GM21529 (cell line): ENCODE measurements around the gene SLC25A10.
"Not testable (repeated sequence)": the region's sequence is repeated elsewhere in the genome, so short reads cannot be mapped to it uniquely, and the experiment has no call there.

Experiments
- ATAC-seq: cut with Tn5 transposase; IDR thresholded peaks from one replicate; pipeline ENCODE4 v1.9.1; 2021; ENCODE audit not compliant: unreplicated experiment

Gene SLC25A10

DNA sequence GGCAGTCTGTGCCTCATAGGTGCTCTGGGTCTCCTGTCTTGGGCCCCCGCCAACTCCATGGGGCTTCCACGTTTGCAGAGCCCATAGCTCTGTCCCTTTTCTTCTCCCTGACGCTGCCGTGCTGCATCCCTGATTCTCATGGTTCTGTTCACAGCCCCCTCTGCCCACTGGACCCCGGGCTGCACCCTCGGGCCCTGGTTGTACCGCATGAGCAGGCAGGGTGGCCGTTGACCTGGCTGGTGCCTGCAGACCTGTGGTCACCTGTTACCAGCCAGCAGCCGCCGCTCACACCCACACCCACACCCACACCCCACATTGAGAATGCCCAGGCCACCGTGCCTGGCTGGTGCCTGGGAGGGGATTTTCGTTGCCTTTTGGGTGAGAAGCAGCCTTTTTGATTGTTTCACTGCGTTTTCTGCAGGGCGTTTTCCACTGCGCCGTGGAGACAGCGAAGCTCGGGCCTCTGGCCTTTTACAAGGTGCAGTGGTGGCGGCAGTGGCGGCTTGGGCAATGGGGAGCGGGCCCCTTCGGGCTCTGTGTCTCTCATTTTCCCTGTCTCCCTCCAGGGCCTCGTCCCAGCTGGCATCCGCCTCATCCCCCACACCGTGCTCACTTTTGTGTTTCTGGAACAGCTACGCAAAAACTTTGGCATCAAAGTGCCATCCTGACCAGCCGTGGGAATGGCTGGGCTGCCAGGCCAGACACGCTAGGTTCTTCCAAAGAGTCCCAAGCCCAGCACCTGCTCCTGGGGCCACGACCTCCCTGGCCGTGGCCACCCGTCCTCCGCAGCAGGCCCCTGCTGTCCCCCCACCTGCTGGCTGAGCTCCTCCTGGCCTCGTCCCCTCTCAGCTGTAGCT is 7.6 kb downstream of the SLC25A10 start:
- no peak for ATAC-seq

DNA sequence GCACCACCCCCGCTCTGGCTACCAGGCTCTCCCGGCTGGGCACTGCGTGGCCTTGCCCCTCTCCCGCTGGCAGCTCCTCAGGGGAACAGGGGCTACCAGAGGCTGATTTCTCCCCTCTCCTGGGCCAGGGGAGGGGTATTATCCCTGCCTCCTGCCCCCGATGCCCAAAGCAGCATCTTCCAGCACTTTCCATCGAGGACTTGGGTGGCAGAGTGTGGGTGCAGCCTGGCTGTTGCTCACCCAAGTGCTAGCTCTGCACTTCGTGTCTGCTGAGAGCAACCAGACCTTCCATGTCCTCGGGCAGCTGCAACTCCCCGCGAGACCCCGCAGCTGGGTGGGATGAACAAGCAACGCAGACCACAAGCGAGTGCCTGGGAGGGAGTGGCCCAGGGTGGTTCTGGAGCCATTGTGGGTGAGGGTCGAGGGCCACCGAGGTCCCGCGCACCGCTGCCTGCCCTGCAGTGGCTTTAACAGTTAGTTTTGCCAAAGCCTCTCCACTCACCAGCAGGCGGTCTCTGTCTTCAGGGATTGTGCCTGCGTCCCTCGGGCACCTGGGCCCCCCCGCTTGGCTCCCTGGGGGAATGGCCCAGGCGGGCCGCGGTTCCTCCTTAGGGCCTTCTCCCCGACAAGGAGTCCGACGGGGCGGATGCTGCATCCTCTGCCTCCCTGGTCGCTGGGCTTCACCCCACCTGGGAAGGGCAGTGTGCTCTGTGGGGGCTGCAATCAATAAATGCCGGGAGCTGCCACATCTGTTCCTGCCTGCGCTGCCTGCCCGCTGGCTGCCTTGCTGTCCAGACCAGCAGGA is 8.4 kb downstream of the SLC25A10 start:
- no peak for ATAC-seq

DNA sequence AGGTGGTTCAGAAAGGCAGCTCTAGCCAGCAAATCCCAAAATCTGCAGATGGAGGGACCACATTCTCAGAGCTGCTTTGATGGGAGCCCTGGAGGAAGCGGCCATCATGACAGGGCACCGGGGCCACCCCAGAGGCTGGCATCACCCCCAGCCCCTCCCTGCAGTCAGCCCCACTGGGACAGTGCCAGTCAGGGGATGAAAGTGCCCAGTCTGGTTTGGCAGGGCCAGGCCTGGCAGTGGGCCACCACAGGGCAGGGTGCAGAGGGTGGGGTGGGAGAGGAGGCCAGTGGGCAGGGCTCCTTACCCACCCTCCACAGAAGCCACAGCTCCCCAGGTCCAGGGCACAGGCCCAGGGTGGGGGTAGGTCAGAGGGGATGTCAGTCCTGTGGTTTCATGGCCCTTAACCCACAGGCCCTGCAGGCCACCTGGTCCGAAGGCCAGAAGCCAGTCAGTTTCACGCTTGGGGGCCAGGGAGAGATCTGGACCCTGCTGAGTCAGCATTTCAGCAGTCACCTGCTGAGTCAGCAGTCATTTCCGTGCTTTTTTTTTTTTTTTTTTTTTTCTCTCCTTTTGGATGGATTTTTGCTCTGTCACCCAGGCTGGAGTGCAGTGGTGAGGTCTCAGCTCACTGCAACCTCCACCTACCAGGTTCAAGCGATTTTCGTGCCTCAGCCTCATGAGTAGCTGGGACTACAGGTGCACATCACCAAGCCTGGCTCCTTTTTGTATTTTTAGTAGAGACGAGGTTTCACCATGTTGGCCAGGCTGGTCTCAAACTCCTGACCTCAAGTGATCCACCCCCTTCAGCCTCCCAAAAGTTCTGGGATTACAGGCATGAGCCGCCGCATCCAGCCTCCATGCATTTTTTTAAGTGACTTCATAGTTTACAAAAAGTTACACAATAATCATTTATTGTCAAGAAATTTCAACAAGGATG is 10.4 kb downstream of the SLC25A10 start:
- ATAC-seq: no peak

DNA sequence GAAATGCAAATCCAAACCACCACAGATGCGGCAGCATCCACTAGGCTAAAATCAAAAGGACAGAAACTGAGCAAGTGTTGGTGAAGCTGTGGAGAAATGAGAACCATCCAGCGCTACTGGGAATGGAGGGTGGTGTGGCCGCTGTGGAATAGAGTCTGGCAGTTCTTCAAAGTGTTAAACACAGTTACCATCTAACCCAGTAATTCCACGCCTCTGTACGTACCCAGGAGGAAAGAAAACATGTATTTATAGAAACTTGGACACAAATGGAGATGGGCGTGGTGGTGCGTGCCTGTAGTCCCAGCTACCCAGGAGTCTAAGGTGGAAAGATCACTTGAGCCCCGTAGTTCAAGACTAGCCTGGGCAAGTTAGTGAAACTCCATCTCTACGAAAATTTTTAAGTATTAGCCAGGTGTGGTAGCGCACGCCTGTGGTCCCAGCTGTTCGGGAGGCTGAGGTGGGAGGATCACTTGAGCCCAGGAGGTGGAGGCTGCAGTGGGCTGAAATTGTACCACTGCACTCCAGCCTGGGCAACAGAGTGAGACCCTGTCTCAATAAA is 11.6 kb downstream of the SLC25A10 start:
- ATAC-seq: no peak

DNA sequence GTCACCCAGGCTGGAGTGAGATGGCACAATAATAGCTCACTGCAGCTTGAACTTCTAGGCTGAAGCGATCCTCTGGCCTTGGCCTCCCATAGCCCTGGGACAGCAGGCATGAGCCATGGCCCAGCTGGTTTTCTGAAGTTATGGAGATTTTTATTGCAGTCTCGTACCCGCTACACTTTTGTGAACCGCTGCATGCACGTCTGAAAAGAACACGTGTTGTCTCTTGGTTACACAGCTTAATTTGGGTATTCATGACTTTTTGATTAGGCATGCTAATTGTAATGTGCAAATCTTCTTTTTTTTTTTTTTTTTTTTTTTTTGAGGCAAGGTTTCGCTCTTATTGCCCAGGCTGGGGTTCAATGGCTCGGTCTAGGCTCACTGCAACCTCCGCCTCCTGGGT is 13.4 kb downstream of the SLC25A10 start:
- ATAC-seq: no peak

DNA sequence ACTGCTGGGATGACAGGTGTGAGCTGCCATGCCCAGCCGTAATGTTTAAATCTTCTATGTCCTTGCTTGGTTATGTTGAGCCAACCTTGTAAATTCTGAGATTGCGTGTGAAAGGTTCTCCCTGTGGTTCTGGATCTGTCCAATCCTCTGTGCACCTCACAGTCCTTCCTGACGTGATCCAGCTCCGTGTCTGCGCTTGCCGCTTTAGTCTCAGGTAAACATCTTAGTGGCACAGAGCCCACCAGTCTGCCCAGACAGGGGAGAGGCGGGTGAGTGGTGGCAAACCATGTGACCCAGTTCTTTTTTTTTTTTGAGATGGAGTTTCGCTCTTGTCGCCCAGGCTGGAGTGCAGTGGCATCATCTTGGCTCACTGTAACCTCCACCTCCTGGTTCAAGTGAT is 13.9 kb downstream of the SLC25A10 start:
- no peak for ATAC-seq

DNA sequence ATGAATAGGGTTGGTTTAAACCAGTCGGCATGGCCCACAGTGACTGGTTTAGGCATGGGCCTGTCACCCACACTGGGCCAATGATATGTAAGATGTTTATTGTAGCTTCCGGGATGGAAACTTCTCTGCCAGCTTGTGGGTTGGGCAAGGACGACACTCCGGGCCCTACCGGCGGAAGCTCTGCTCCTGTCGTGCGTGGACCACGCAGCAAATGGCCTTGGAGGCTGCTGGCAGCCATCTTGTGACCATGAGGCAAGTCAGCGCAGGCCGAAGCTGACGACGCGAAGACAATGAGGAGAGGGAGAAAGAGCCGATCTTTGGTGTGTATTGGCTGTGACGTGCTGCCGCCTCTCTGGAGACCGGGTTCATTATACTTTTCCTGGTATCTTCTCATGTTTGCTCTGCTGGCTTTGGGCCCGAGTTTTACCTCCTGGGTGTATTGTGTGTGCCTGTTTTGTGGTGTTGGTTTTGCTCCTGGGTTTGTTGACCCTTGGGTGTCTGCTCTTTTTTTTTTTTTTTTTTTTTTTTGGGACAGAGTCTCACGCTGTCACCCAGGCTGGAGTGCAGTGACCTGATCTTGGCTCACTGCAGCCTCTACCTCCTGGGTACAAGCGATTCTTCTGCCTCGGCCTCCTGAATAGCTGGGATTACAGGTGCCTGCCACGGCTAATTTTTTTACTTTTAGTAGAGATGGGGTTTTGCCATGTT is 15.4 kb downstream of the SLC25A10 start:
- ATAC-seq: no peak

DNA sequence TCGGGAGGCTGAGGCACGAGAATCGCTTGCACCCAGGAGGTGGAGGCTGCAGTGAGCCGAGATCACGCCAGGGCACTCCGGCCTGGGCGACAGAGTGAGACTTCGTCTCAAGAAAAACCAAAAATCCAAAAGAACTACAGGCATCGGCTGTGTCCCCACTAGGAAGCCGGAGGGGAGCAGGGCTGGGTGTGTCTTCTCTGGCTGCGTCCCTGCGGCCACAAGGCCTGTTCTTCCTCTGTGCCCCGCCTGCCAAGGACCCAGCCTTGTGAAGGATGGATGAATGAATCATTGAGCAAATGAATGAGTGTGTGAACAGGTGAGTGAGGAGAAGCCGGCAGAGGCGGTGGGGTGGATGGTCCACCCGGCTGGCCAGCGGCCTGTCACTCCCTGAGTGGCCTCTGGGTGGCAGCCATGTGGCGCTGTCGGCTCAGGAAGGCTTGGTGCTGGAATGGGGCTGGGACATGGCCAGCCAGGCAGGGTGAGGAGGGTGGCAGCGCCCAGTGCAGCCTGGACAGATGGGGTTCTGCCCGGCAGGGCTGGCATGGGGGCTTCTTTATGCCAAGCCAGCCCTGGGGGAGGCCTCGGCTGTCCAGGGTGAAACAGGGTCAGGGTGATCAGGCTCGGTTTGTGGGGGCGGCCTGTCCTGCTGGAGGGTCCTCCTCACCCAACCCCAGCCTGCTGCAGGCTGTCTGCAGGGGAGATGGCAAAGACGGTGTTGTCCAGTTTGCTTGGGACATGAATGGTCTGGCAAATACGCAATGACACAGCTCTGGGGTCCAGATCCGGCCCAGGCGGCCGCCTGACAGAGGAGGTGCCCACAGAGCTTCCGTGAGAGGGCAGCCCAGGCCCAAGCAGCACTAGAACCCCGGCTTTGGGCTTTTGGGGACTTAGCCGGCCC is 21.7 kb downstream of the SLC25A10 start:
- no peak for ATAC-seq

DNA sequence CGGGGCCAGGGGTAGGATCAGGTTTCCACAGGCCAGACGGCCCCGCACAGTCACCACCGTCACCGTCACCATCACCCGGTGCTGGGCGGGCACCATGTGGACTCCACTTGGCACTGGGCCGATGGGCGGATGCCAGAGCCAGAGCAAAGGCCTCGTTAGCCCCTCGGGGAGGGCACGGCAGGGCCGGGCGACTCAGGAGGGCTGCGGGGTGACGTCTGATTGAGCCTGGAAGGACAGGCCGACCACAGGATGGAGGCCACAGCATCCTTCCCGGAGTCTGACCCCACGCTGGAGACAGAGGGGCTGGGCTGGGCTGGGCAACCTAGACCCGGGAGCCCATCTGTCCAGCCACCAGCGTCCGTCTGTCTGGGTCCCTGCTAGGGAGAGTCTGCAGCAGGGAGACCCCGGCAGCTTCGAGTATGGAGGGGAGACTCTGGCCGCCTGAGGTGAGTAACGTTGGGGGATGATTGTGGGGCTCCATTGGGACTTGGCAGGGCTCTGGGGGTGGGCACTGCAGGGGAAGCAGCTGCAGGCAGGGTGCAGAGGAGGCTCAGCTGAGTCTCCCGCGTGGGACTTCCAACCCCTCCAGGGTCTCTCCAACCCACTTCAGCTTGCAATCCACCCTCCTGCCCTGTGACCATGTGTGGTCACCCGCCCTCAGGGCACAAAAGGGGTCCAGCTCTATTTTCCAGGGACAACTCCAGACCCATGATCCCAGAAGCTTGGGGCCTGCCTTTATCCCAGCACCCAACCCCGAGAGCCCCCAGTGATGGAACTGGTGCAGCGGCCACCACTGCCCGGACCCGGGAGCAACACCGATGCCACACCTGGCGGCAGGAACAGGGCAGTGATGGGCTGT is 22.6 kb downstream of the SLC25A10 start:
- ATAC-seq: no peak

DNA sequence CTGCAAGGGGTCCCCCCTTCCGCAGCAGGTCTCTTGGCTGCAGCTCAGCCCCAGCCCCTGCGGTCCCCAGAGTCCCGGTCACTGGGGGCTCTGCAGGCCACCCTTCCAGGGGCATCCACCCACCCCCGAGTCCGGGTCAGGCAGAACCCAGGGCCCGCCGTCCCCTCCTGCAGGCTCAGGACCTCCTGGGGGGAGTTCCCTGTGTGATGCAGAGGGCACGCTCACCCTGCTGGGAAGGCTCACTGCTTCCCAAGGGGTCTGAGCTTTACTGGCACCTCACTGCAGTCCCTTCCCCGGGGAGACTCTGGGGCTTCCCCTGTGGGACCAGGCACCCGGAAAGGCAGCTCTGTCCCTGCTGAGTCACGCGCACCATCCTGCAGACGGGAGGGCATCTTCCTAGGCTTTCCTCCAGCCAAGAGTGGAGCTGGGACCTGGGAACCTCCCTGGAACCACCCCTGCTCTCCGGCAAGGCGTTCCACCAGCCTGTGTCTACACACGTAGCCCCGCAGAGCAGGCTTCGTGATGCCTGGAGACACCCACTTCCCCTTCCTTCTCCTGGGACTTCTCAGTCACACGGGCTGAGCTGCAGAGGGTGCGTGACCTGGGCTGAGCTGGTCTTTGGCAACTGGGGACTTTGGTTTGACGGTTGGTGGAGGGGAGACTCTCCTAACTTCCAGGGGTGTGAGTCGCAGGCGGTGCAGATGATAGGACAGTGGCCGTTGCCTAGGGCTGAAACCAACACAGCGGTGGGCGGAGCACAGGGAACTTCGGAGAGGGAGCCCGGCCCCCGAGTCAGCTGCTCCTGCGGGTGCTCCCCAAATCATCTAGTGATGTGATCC is 23.4 kb downstream of the SLC25A10 start:
- peak; percentile 51 for ATAC-seq

DNA sequence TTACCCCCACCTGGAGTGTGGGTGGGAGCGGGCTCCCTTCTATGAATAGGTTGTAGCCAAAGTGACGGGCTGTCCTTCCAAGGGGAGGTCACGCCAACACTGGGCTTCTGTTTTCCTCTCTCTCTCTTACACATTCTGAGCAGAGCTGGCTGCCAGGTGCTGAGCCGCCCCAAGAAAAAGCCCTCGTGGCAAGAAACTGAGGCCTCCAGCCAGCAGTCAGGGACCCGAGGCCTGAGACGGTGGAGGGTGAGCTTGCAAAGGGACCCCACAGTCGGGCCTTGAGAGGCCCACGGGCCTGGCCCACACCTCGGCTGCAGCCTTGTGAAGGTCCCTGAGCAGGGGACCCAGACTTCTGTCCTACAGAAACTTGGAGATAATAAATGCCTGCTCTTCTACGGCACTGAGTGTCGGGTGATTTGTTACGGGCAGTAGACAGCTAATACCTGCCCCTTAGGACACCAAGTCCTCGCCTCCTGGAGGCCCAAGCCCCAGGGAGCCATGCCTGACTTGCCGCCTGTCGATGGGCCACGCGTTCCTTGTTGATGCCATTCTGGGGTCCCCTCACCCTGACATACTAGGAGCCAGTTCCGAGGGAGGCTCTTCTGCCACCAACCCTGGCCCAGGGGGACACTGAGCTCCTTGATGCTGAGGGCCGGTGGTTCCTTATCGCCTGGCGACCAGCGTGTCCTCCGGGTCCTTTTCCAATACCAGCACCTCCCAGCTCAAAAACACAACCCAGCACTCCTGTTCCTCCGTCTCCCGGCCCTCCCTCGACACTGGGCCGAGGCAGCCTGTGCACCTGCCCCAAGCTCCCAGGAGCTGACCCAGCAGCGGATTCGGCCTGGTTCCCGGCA is 26.1 kb downstream of the SLC25A10 start:
- ATAC-seq: no peak

DNA sequence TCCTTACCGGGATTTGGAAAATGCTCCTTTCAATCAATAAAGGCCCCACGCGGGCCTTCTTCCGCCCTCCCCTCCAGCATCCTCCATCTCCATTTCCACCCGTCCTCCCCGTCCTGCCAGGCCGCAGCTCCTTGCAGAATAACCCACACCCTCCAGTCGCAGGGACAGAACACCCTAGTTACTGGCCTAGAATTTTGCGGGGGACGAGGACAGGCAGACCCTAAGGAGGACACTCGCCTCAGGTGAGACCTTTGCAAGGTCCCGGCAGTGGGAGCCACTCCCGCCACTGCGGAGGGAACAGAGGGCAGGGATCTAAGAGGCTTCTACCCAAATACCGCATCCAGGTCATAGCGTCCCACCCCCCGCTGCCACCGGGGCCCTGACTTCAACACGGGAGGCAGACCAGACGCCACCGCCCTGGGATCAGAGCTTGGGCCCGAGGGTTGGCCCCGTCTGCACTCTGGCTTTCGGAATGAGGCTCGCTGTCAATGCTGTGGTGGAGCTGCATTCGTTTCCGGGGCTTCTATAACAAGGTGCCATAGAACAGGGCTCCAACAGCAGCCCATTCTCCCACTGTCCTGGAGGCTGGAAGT is 26.8 kb downstream of the SLC25A10 start:
- ATAC-seq: no peak

DNA sequence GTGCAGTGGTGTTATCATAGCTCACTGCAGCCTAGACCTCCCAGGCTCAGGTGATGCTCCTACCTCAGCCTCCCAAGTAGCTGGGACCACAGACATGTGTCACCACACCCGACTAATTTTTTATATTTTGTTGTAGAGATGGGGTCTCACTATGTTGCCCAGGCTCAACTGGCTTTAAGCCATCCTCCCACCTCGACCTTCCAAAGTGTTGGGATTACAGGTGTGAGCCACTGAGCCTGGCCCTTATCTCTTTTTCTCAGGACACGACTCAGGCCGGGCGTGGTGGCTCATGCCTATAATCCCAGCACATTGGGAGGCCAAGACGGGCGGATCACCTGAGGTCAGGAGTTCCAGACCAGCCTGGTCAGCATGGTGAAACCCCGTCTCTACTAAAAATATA is 27.5 kb downstream of the SLC25A10 start:
- not testable (repeated sequence) for ATAC-seq

DNA sequence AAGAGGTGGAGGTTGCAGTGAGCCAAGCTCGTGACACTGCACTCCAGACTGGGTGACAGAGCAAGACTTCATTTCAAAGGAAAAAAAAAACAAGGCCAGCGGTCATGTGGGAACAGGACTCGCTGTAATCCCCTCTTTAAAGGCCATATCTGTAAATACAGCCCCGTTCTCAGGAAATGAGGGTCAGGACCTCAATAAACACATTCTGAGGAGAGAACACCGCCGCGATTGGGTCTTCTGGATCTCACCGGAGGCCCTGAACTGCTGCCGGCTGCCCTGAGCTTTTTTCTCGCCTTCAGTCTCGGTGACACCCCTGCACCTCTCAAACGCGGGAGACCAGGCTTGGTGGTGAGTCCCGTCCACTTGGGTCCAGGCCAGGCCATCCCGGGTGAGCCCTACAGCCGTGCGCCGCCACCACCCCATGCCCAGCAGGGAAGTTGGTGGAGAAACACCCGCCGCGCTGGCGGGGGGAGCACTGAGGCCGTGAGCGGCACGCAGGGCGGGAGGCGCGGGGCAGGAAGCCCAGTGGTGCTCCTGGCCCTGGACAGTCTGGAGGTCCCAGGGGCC is 28.4 kb downstream of the SLC25A10 start:
- no peak for ATAC-seq

DNA sequence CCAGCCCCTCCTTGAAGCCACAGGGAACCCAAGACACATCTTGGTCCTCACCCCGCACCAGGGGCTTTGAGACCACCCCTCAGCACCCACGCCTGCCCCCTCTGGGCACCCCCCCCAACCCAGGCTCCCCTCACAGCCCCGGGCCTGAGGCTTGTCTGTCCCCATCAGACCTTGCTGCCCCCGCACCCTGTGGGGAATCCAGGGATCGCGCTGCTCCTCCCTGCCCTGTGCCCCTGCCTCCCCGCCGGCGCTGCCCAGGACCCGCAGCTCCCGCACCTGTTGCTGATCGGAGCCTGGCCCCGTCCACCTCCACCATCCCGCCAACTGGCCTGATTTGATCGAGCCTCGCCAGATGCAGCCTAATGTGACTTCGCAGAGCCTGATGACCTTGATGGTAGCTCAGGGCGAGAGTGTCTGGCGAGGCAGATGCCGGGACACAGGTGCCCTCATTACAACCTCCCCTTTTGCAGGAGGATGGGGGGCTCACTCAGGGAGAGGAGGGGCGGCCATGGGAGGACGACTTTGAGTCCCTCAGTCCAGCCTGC is 29.0 kb downstream of the SLC25A10 start:
- ATAC-seq: no peak
